ENCODE results near the gene CLDN17. TPM values are rescaled to one million over a fixed set of nuclear protein-coding genes. Genes with fewer than 3 reads are reported as not detected.

The CLDN17 gene
- total RNA-seq, 2 donors from 2014 or later: not detected

GRCh38 chr21:30189773-30190172, 23.2 kb upstream of the CLDN17 start:
- ATAC-seq (ENCODE audit: insufficient number of reproducible peaks, low FRiP score, low read depth): no peak
- no peak for DNase-seq (ENCODE audit: low spot score)
- no peak overlapping the region for H3K27ac ChIP-seq
- TF ChIP-seq, protein P1, sequence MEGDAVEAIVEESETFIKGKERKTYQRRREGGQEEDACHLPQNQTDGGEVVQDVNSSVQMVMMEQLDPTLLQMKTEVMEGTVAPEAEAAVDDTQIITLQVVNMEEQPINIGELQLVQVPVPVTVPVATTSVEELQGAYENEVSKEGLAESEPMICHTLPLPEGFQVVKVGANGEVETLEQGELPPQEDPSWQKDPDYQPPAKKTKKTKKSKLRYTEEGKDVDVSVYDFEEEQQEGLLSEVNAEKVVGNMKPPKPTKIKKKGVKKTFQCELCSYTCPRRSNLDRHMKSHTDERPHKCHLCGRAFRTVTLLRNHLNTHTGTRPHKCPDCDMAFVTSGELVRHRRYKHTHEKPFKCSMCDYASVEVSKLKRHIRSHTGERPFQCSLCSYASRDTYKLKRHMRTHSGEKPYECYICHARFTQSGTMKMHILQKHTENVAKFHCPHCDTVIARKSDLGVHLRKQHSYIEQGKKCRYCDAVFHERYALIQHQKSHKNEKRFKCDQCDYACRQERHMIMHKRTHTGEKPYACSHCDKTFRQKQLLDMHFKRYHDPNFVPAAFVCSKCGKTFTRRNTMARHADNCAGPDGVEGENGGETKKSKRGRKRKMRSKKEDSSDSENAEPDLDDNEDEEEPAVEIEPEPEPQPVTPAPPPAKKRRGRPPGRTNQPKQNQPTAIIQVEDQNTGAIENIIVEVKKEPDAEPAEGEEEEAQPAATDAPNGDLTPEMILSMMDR (IDR thresholded peaks at IDR 0.05): no peak
- no peaks in the 10 kb centered on the region for H3K9me3 ChIP-seq
- no peaks in the 10 kb centered on the region for H3K36me3 ChIP-seq
- H3K4me3 ChIP-seq: no peak overlapping the region
- H3K4me1 ChIP-seq (ENCODE audit: control insufficient read depth in 1 of 2, low read depth in 2 of 2): no peaks in the 10 kb centered on the region
- no peaks in the 10 kb centered on the region for H3K27me3 ChIP-seq (replicated peaks; ENCODE audit: insufficient read depth)

DNA sequence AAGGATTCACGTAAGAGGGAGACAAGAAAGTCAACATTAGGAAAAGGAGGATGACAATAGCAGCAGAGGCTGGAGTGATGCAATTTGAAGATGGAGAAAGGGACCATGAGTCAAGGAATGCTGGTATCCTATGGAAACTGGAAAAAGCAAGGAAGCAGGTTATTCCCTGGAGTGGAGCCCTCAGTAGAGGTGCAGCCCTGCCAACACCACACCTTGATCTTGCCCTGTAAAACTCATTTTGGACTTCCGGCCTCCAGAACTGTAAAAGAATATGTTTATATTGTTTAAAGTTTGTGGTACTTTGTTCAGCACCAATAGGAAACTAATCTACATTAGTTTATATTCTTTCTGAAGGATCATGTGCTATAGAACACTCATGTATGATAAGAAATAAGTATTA, 19.6 kb upstream of the CLDN17 start:
- H3K36me3 ChIP-seq: no peaks in the 10 kb centered on the region
- H3K4me3 ChIP-seq: no peak overlapping the region
- TF ChIP-seq, protein P1 (IDR thresholded peaks at IDR 0.05): no peak
- ATAC-seq (ENCODE audit: insufficient number of reproducible peaks, low FRiP score, low read depth): no peak
- no peak for DNase-seq (ENCODE audit: low spot score)
- no peak overlapping the region for H3K27ac ChIP-seq
- no peaks in the 10 kb centered on the region for H3K4me1 ChIP-seq (ENCODE audit: control insufficient read depth in 1 of 2, low read depth in 2 of 2)
- no peaks in the 10 kb centered on the region for H3K9me3 ChIP-seq
- H3K27me3 ChIP-seq (replicated peaks; ENCODE audit: insufficient read depth): no peaks in the 10 kb centered on the region

DNA sequence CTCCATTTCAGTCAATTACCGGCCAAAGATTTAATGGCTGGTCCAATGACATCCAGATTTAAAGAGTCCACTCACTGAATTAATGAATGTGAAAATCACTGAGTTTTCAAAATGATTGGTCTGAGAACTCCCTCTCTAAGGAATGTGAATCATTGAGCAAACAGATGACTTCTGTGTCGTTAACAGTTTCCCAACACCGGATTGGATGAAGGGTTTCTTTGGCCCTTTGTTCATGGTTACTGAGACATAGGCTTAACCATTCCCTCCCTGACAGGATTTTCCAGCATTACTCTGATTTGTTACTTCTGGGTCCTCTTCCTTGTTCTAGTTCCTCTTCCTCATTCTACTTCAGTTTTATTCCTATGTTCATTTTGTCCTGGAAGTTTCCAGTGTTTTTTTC, 1.5 kb upstream of the CLDN17 start:
- DNase-seq (ENCODE audit: low spot score): no peak
- H3K4me1 ChIP-seq (ENCODE audit: control insufficient read depth in 1 of 2, low read depth in 2 of 2): no peaks in the 10 kb centered on the region
- H3K27me3 ChIP-seq (replicated peaks; ENCODE audit: insufficient read depth): no peaks in the 10 kb centered on the region
- H3K4me3 ChIP-seq: no peak overlapping the region
- TF ChIP-seq, protein P1 (IDR thresholded peaks at IDR 0.05): no peak
- ATAC-seq (ENCODE audit: insufficient number of reproducible peaks, low FRiP score, low read depth): no peak
- H3K36me3 ChIP-seq: no peaks in the 10 kb centered on the region
- H3K27ac ChIP-seq: no peak overlapping the region
- no peaks in the 10 kb centered on the region for H3K9me3 ChIP-seq

DNA sequence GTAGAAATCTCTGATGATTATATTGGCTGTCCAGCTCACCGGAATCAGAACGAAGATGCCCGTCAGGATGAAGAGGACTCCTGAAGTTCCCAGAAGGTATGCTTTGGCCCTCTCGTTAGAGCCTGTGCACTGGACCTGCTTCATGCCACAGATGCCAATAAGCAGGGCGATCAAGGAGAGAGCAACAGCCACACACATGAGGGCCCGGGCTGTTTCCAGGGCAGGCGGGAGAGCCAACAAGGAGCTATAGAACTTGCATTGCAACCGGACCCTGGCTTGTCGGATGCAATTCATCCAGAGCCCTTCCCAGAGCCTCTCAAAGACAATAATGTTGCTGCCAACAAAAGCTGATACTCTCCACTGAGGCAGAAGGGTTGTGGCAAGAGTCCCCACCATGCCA, 434 bp downstream of the CLDN17 start:
- no peak for ATAC-seq (ENCODE audit: insufficient number of reproducible peaks, low FRiP score, low read depth)
- TF ChIP-seq, protein P1 (IDR thresholded peaks at IDR 0.05): no peak
- Histone ChIP-seq H3K4me1 (ENCODE audit: control insufficient read depth in 1 of 2, low read depth in 2 of 2) (no peaks in the 10 kb centered on the region), H3K27ac (no peak overlapping the region), H3K9me3 (no peaks in the 10 kb centered on the region), H3K27me3 (replicated peaks; ENCODE audit: insufficient read depth) (no peaks in the 10 kb centered on the region), H3K4me3 (no peak overlapping the region), H3K36me3 (no peaks in the 10 kb centered on the region)
- no peak for DNase-seq (ENCODE audit: low spot score)

- ATAC-seq (ENCODE audit: insufficient number of reproducible peaks, low FRiP score, low read depth) (no peak), DNase-seq (ENCODE audit: low spot score) (no peak)
- no peaks in the 10 kb centered on the region for H3K27me3 ChIP-seq (replicated peaks; ENCODE audit: insufficient read depth)
- no peaks in the 10 kb centered on the region for H3K9me3 ChIP-seq
- H3K36me3 ChIP-seq: no peaks in the 10 kb centered on the region
- H3K4me1 ChIP-seq (ENCODE audit: control insufficient read depth in 1 of 2, low read depth in 2 of 2): no peaks in the 10 kb centered on the region
- no peak overlapping the region for H3K4me3 ChIP-seq
- H3K27ac ChIP-seq: no peak overlapping the region
- TF ChIP-seq, protein P1 (IDR thresholded peaks at IDR 0.05): no peak
These were observed 1.8 kb downstream of the CLDN17 start for GRCh38 chr21:30164796-30165195.

All from thoracic aorta (tissue), 2 donors.